HepG2 (cell line): ENCODE measurements around the gene RPP25L. TPM values are rescaled to one million over a fixed set of nuclear protein-coding genes. Genes with fewer than 3 reads are reported as not detected.
A peak's percentile ranks its signal among the peaks of the same experiment; 100 is the strongest.

ENCODE experiments used
- CBX5 ChIP-seq: sonication (generic); formaldehyde crosslinking; IDR thresholded peaks from 2 replicates; pipeline ENCODE4 v1.4.0; 2020; ENCODE audit warnings: missing genetic modification reagents, borderline replicate concordance
- NCOA5 ChIP-seq: sonication (generic); formaldehyde crosslinking; IDR thresholded peaks from 2 replicates; pipeline ENCODE4 v1.4.0; 2020; ENCODE audit warnings: missing genetic modification reagents
- NCOR1 ChIP-seq: fragments of 200-600 bp; sonication (generic); IDR thresholded peaks from 2 replicates; pipeline ENCODE4 v1.7.0; 2017; ENCODE audit warnings: antibody characterized with exemption, low read length, borderline replicate concordance
- RFX5 ChIP-seq: IDR thresholded peaks from 2 replicates; pipeline ENCODE4 v1.6.1; 2011; ENCODE audit warnings: low read depth, low read length, improper control_type of control experiment
- SAFB2 ChIP-seq: sonication (generic); formaldehyde crosslinking; IDR thresholded peaks from 2 replicates; pipeline ENCODE4 v1.5.1; 2020; ENCODE audit warnings: missing genetic modification reagents, low read depth, mild to moderate bottlenecking, borderline replicate concordance
- SKI ChIP-seq: fragments of 450-650 bp; IDR thresholded peaks from one replicate; pipeline ENCODE4 v1.6.1; 2018; ENCODE audit warnings: mild to moderate bottlenecking; ENCODE audit not compliant: partially characterized antibody
- SMC3 ChIP-seq: IDR thresholded peaks from 2 replicates; pipeline ENCODE4 v1.6.1; 2011; ENCODE audit warnings: low read length, improper control_type of control experiment
- TRIM24 ChIP-seq: sonication (generic); formaldehyde crosslinking; IDR thresholded peaks from 2 replicates; pipeline ENCODE4 v1.8.0; 2022; ENCODE audit warnings: mild to moderate bottlenecking, missing genetic modification reagents
- ZNF251 ChIP-seq: sonication (generic); formaldehyde crosslinking; IDR thresholded peaks from 2 replicates; pipeline ENCODE4 v1.9.0; 2021; ENCODE audit warnings: mild to moderate bottlenecking, missing genetic modification reagents
- ZNF326 ChIP-seq: sonication (generic); formaldehyde crosslinking; IDR thresholded peaks from 2 replicates; pipeline ENCODE4 v1.4.0; 2020; ENCODE audit warnings: missing genetic modification reagents, borderline replicate concordance
- ZNF552 ChIP-seq: sonication (generic); formaldehyde crosslinking; IDR thresholded peaks from 2 replicates; pipeline ENCODE4 v1.9.0; 2022; ENCODE audit warnings: missing genetic modification reagents, mild to moderate bottlenecking, borderline replicate concordance
- ZNF7 ChIP-seq: IDR thresholded peaks from 2 replicates; pipeline ENCODE4 v1.6.1; 2016; ENCODE audit warnings: missing biosample characterization, missing genetic modification reagents
- ZNF703 ChIP-seq: sonication (generic); formaldehyde crosslinking; IDR thresholded peaks from 2 replicates; pipeline ENCODE4 v1.5.1; 2020; ENCODE audit warnings: missing genetic modification reagents, mild to moderate bottlenecking, moderate library complexity, borderline replicate concordance
- ZNF780A ChIP-seq: sonication (generic); formaldehyde crosslinking; IDR thresholded peaks from 2 replicates; pipeline ENCODE4 v1.8.0; 2022; ENCODE audit warnings: mild to moderate bottlenecking, missing genetic modification reagents, moderate library complexity
- polyA plus RNA-seq, 8 experiments: library from polyadenylated mRNA; depleted of rRNA in 3 of 8; stranded (reverse) in 7 of 8; unstranded in 1 of 8; fragments of >200 nt; fragmentation: Illumina TruSeq in 4 of 8; extraction: Trizol in 4 of 8; gene quantifications; 2 replicates each; pipeline versions ENCODE4 v1.2.1 to v1.2.3, GENCODE V29; 2011 to 2016; ENCODE audit warnings: low read depth in 4 of 8, missing spikeins in 1 of 8, mixed read lengths in 1 of 8; ENCODE audit not compliant: insufficient read depth in 1 of 8
- total RNA-seq, 5 experiments: library from RNA; depleted of rRNA; stranded (reverse); fragments of >200 nt; fragmentation: Illumina TruSeq; extraction: Trizol; gene quantifications; 2 replicates each; pipeline ENCODE4 v1.2.3, GENCODE V29; 2016; ENCODE audit warnings: low read depth in 1 of 5
- TF ChIP-seq, protein P1 (sequence below): fragments of 450-650 bp; IDR thresholded peaks from 2 replicates; pipeline ENCODE4 v1.6.1; 2017
- TF ChIP-seq, protein P2 (sequence below): sonication (generic); formaldehyde crosslinking; IDR thresholded peaks from 2 replicates; pipeline ENCODE4 v1.4.0; 2020; ENCODE audit warnings: mild to moderate bottlenecking, low read depth, missing genetic modification reagents
- TF ChIP-seq, protein P3 (sequence below): sonication (generic); formaldehyde crosslinking; IDR thresholded peaks from 2 replicates; pipeline ENCODE4 v1.8.1; 2022; ENCODE audit warnings: low read depth, mild to moderate bottlenecking, missing genetic modification reagents
- TF ChIP-seq, protein P4 (sequence below): IDR thresholded peaks from 2 replicates; pipeline ENCODE4 v1.6.1; 2018; ENCODE audit warnings: missing genetic modification reagents

The RPP25L gene
- total and polyA plus RNA-seq, 2 of the 13 experiments (the other 11 are each of a cell fraction or from before 2014, with no cell fraction given): 24.5 to 27.3 TPM

DNA sequence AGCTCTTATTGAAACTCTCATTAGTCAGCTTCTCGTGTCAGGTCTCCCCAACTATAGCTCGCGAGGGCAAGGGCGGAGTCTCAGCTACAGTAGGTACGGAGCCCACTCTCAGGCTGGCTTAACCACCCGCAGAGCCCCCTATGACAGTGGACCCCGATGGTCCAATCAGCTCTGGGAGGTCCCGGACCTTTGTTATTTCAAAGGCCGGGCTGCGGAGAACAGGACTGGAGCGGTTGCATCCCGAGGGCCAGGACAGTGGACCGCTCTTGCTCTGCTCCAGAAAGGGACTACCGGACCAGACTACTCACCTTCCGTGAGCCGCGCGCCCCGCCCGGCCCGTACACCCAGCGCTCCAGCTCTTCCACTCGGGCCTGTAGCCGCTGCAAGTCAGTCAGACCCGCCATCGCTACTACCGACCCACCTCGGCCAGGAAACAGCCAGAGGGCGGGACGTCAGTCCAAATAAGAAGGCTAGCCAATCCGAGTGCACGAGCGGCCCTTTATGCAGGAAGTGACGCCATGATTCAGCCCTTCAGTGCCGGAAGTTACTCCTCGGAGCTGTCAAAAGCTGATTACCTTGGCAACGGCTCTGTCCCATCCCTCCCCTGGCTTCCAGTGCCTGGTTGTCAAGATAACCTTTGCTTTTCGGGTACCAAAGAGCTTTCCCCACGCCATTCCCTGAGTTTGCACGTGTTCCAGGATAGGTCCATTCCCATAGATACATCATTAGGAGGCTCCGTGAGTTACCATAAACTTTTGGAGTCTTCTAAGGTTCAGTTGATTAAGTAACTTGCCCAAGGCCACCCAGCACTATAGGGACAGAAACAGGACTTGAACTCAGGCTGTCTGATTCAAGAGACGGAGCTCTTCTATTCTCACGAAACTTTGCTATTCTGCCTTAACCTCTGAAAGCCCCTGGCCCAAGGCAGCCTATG is 8.4 kb upstream of the RPP25L start, which contains the start of gene DCTN3 (continued):
- TF ChIP-seq ZNF326 (CRISPR knock-in tag) (no peak), ZNF7 (CRISPR knock-in tag) (no peak), ZNF780A (CRISPR knock-in tag) (no peak), ZNF552 (CRISPR knock-in tag) (no peak), SAFB2 (CRISPR knock-in tag) (no peak), SKI (no peak), TRIM24 (CRISPR knock-in tag) (no peak), SMC3 (no peak), NCOA5 (CRISPR knock-in tag) (no peak), ZNF703 (CRISPR knock-in tag) (no peak), NCOR1 (no peak), ZNF251 (CRISPR knock-in tag) (no peak), RFX5 (no peak), CBX5 (CRISPR knock-in tag) (peak; percentile 23; the same call in 1 of the 2 replicates)
- TF ChIP-seq, protein P1, sequence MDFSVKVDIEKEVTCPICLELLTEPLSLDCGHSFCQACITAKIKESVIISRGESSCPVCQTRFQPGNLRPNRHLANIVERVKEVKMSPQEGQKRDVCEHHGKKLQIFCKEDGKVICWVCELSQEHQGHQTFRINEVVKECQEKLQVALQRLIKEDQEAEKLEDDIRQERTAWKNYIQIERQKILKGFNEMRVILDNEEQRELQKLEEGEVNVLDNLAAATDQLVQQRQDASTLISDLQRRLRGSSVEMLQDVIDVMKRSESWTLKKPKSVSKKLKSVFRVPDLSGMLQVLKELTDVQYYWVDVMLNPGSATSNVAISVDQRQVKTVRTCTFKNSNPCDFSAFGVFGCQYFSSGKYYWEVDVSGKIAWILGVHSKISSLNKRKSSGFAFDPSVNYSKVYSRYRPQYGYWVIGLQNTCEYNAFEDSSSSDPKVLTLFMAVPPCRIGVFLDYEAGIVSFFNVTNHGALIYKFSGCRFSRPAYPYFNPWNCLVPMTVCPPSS: no peak
- TF ChIP-seq, protein P2, sequence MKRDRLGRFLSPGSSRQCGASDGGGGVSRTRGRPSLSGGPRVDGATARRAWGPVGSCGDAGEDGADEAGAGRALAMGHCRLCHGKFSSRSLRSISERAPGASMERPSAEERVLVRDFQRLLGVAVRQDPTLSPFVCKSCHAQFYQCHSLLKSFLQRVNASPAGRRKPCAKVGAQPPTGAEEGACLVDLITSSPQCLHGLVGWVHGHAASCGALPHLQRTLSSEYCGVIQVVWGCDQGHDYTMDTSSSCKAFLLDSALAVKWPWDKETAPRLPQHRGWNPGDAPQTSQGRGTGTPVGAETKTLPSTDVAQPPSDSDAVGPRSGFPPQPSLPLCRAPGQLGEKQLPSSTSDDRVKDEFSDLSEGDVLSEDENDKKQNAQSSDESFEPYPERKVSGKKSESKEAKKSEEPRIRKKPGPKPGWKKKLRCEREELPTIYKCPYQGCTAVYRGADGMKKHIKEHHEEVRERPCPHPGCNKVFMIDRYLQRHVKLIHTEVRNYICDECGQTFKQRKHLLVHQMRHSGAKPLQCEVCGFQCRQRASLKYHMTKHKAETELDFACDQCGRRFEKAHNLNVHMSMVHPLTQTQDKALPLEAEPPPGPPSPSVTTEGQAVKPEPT: no peak
- TF ChIP-seq, protein P3, sequence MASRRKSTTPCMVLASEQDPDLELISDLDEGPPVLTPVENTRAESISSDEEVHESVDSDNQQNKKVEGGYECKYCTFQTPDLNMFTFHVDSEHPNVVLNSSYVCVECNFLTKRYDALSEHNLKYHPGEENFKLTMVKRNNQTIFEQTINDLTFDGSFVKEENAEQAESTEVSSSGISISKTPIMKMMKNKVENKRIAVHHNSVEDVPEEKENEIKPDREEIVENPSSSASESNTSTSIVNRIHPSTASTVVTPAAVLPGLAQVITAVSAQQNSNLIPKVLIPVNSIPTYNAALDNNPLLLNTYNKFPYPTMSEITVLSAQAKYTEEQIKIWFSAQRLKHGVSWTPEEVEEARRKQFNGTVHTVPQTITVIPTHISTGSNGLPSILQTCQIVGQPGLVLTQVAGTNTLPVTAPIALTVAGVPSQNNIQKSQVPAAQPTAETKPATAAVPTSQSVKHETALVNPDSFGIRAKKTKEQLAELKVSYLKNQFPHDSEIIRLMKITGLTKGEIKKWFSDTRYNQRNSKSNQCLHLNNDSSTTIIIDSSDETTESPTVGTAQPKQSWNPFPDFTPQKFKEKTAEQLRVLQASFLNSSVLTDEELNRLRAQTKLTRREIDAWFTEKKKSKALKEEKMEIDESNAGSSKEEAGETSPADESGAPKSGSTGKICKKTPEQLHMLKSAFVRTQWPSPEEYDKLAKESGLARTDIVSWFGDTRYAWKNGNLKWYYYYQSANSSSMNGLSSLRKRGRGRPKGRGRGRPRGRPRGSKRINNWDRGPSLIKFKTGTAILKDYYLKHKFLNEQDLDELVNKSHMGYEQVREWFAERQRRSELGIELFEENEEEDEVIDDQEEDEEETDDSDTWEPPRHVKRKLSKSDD: no peak
- TF ChIP-seq, protein P4, sequence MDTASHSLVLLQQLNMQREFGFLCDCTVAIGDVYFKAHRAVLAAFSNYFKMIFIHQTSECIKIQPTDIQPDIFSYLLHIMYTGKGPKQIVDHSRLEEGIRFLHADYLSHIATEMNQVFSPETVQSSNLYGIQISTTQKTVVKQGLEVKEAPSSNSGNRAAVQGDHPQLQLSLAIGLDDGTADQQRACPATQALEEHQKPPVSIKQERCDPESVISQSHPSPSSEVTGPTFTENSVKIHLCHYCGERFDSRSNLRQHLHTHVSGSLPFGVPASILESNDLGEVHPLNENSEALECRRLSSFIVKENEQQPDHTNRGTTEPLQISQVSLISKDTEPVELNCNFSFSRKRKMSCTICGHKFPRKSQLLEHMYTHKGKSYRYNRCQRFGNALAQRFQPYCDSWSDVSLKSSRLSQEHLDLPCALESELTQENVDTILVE (CRISPR knock-in tag): no peak
